Mesenchymal stem cell (in vitro differentiated cells and primary cell): Measurements from ENCODE around the gene MKNK1.

Experiments used
- DNase-seq: peaks from one replicate; pipeline ENCODE4 v3.0.0-alpha.2; 2013
- H2AFZ ChIP-seq: one replicate; pipeline ENCODE4 v1.6.1; 2013; ENCODE audit warnings: low read depth, mild to moderate bottlenecking, control low read depth, inconsistent platforms, low read length, moderate library complexity
- H2AK5ac ChIP-seq: 2 replicates; pipeline ENCODE4 v1.6.1; 2013; ENCODE audit warnings: low read length, moderate library complexity, mild to moderate bottlenecking, inconsistent platforms; ENCODE audit not compliant: severe bottlenecking
- H2BK120ac ChIP-seq: one replicate; pipeline ENCODE4 v1.6.1; 2013; ENCODE audit warnings: low read depth, mild to moderate bottlenecking, inconsistent platforms, low read length, moderate library complexity
- H2BK12ac ChIP-seq, 2 experiments: one replicate each; pipeline ENCODE4 v1.6.1; 2013; ENCODE audit warnings: inconsistent platforms in 2 of 2, low read length in 2 of 2, mild to moderate bottlenecking in 2 of 2, moderate library complexity in 2 of 2, control low read depth in 1 of 2
- H2BK15ac ChIP-seq: one replicate; pipeline ENCODE4 v1.6.1; 2013; ENCODE audit warnings: mild to moderate bottlenecking, low read depth, inconsistent platforms; ENCODE audit not compliant: poor library complexity, severe bottlenecking
- H2BK5ac ChIP-seq: 2 replicates; pipeline ENCODE4 v1.6.1; 2013; ENCODE audit warnings: low read depth, mild to moderate bottlenecking, low read length, control low read depth, inconsistent platforms; ENCODE audit not compliant: poor library complexity, severe bottlenecking
- H3K14ac ChIP-seq, 2 experiments: one replicate each; pipeline ENCODE4 v1.6.1; 2013; ENCODE audit warnings: inconsistent platforms in 2 of 2, low read length in 2 of 2, control low read depth in 1 of 2, mild to moderate bottlenecking in 1 of 2, moderate library complexity in 1 of 2
- H3K18ac ChIP-seq, 2 experiments: one replicate each; pipeline ENCODE4 v1.6.1; 2013; ENCODE audit warnings: inconsistent platforms in 2 of 2, low read length in 2 of 2, control low read depth in 1 of 2, low read depth in 1 of 2, mild to moderate bottlenecking in 1 of 2
- H3K23ac ChIP-seq, 2 experiments: one replicate each; pipeline ENCODE4 v1.6.1; 2013; ENCODE audit warnings: inconsistent platforms in 2 of 2, low read length in 2 of 2, mild to moderate bottlenecking in 2 of 2, moderate library complexity in 2 of 2, control low read depth in 1 of 2
- H3K27ac ChIP-seq: 2 replicates; pipeline ENCODE4 v1.5.1; 2013; ENCODE audit warnings: mild to moderate bottlenecking, moderate library complexity, low read length, control low read depth, inconsistent platforms; ENCODE audit not compliant: poor library complexity, severe bottlenecking
- H3K27me3 ChIP-seq, 2 experiments: 2 replicates each; pipeline versions ENCODE4 v1.6.1 to v1.7.0; 2013; ENCODE audit warnings: low read length in 2 of 2, mild to moderate bottlenecking in 2 of 2, moderate library complexity in 2 of 2, control low read depth in 1 of 2, inconsistent platforms in 1 of 2; ENCODE audit not compliant: control insufficient read depth in 1 of 2, insufficient read depth in 1 of 2
- H3K36me3 ChIP-seq, 2 experiments: 2 replicates each; pipeline versions ENCODE4 v1.6.1 to v1.7.0; 2013; ENCODE audit warnings: low read length in 2 of 2, control low read depth in 1 of 2, inconsistent platforms in 1 of 2, low read depth in 1 of 2, mild to moderate bottlenecking in 1 of 2; ENCODE audit not compliant: insufficient read depth in 2 of 2, control insufficient read depth in 1 of 2
- H3K4ac ChIP-seq, 2 experiments: one replicate each; pipeline ENCODE4 v1.6.1; 2013; ENCODE audit warnings: inconsistent platforms in 2 of 2, low read length in 2 of 2, mild to moderate bottlenecking in 2 of 2, moderate library complexity in 2 of 2, control low read depth in 1 of 2, low read depth in 1 of 2
- H3K4me1 ChIP-seq: 2 replicates; pipeline ENCODE4 v1.6.1; 2013; ENCODE audit warnings: low read depth, low read length, control low read depth; ENCODE audit not compliant: control insufficient read depth, insufficient read depth
- H3K4me2 ChIP-seq: 2 replicates; pipeline ENCODE4 v1.6.1; 2013; ENCODE audit warnings: low read length, mild to moderate bottlenecking, inconsistent platforms; ENCODE audit not compliant: poor library complexity, severe bottlenecking
- H3K4me3 ChIP-seq, 2 experiments: 2 replicates each; pipeline versions ENCODE4 v1.5.1 to v1.7.0; 2013; ENCODE audit warnings: low read length in 2 of 2, mild to moderate bottlenecking in 2 of 2, control low read depth in 1 of 2, low read depth in 1 of 2; ENCODE audit not compliant: insufficient read depth in 1 of 2
- H3K79me1 ChIP-seq: replicated peaks from 2 replicates; pipeline ENCODE4 v1.6.1; 2013; ENCODE audit warnings: mild to moderate bottlenecking, control low read depth, low read length, inconsistent platforms; ENCODE audit not compliant: poor library complexity, severe bottlenecking
- H3K9ac ChIP-seq: 2 replicates; pipeline ENCODE4 v1.7.0; 2013; ENCODE audit warnings: mild to moderate bottlenecking, low read length, moderate library complexity
- H3K9me3 ChIP-seq: 2 replicates; pipeline ENCODE4 v1.7.0; 2013; ENCODE audit warnings: mild to moderate bottlenecking, low read length; ENCODE audit not compliant: control insufficient read depth
- H4K8ac ChIP-seq: one replicate; pipeline ENCODE4 v1.6.1; 2013; ENCODE audit warnings: inconsistent platforms, mild to moderate bottlenecking, low read length, moderate library complexity
- H4K91ac ChIP-seq: one replicate; pipeline ENCODE4 v1.6.1; 2013; ENCODE audit warnings: mild to moderate bottlenecking, low read length, inconsistent platforms
- WGBS: methylation state at CpG from one replicate; pipeline ENCODE4 v1.1.7; 2013; ENCODE audit warnings: mixed read lengths; 5-methylcytosine and 5-hydroxymethylcytosine counted together

Gene MKNK1

GRCh38 chr1:46512135-46512791 lies 91.8 kb downstream of the MKNK1 start:
- no peak overlapping the region for H3K4me3 ChIP-seq
- no peak overlapping the region for H2AK5ac ChIP-seq
- H2BK120ac ChIP-seq: no peak overlapping the region
- H3K18ac ChIP-seq: no peak overlapping the region
- H3K9me3 ChIP-seq: no peaks in the 10 kb centered on the region
- no peak overlapping the region for H4K91ac ChIP-seq
- no peak overlapping the region for H3K14ac ChIP-seq
- H3K9ac ChIP-seq: no peak overlapping the region
- H3K79me1 ChIP-seq: no peaks in the 10 kb centered on the region
- no peak for DNase-seq
- peaks cover 51 to 57% of the 10 kb centered on the region in 2 experiments for H3K27me3 ChIP-seq
- H3K23ac ChIP-seq: no peak overlapping the region
- no peak overlapping the region for H3K4me2 ChIP-seq
- H3K36me3 ChIP-seq: no peaks in the 10 kb centered on the region
- 80% methylated on average over 21 of the region's 23 CpGs for WGBS
- H2BK15ac ChIP-seq: no peak overlapping the region
- no peak overlapping the region for H2AFZ ChIP-seq
- no peak overlapping the region for H2BK12ac ChIP-seq
- H4K8ac ChIP-seq: no peak overlapping the region
- H2BK5ac ChIP-seq: no peak overlapping the region
- peaks cover 8% of the 10 kb centered on the region for H3K4me1 ChIP-seq
- H3K27ac ChIP-seq: no peak overlapping the region
- H3K4ac ChIP-seq: no peak overlapping the region

GRCh38 chr1:46510998-46511365 lies 93.1 kb downstream of the MKNK1 start:
- no peak overlapping the region for H3K14ac ChIP-seq
- no peak for DNase-seq
- H3K27ac ChIP-seq: no peak overlapping the region
- H3K18ac ChIP-seq: no peak overlapping the region
- H3K4me2 ChIP-seq: no peak overlapping the region
- no peak overlapping the region for H4K8ac ChIP-seq
- 76% methylated on average over 8 of the region's 8 CpGs for WGBS
- no peaks in the 10 kb centered on the region for H3K4me1 ChIP-seq
- no peaks in the 10 kb centered on the region for H3K9me3 ChIP-seq
- H3K9ac ChIP-seq: no peak overlapping the region
- no peak overlapping the region for H2AFZ ChIP-seq
- no peak overlapping the region for H2AK5ac ChIP-seq
- H3K27me3 ChIP-seq: peaks cover 38 to 44% of the 10 kb centered on the region in 2 experiments
- no peak overlapping the region for H2BK5ac ChIP-seq
- no peak overlapping the region for H3K23ac ChIP-seq
- no peak overlapping the region for H2BK15ac ChIP-seq
- no peak overlapping the region for H2BK12ac ChIP-seq
- H4K91ac ChIP-seq: no peak overlapping the region
- H3K79me1 ChIP-seq: no peaks in the 10 kb centered on the region
- no peak overlapping the region for H3K4me3 ChIP-seq
- no peak overlapping the region for H2BK120ac ChIP-seq
- H3K4ac ChIP-seq: no peak overlapping the region
- H3K36me3 ChIP-seq: no peaks in the 10 kb centered on the region

- Histone ChIP-seq H3K4me2 (no peak overlapping the region), H2AFZ (no peak overlapping the region), H3K27me3 (peaks cover 33 to 39% of the 10 kb centered on the region in 2 experiments), H3K23ac (no peak overlapping the region), H3K14ac (no peak overlapping the region), H2BK120ac (no peak overlapping the region), H2AK5ac (no peak overlapping the region), H4K8ac (no peak overlapping the region), H3K4me1 (no peaks in the 10 kb centered on the region), H2BK5ac (no peak overlapping the region), H3K18ac (no peak overlapping the region), H3K9me3 (no peaks in the 10 kb centered on the region), H3K4ac (no peak overlapping the region), H3K27ac (no peak overlapping the region), H2BK12ac (no peak overlapping the region), H3K36me3 (no peaks in the 10 kb centered on the region), H3K79me1 (no peaks in the 10 kb centered on the region), H3K9ac (no peak overlapping the region), H4K91ac (no peak overlapping the region), H3K4me3 (no peak overlapping the region), H2BK15ac (no peak overlapping the region)
- 92% methylated on average over 17 of the region's 19 CpGs for WGBS
- DNase-seq: no peak
Measured at GRCh38 chr1:46510341-46510997, 93.6 kb downstream of the MKNK1 start.

- Histone ChIP-seq H3K4me1 (no peaks in the 10 kb centered on the region), H4K8ac (no peak overlapping the region), H3K23ac (no peak overlapping the region), H3K18ac (no peak overlapping the region), H3K27ac (no peak overlapping the region), H2BK15ac (no peak overlapping the region), H3K4ac (no peak overlapping the region), H2BK5ac (no peak overlapping the region), H3K14ac (no peak overlapping the region), H3K4me2 (no peak overlapping the region), H2AFZ (no peak overlapping the region), H3K9me3 (no peaks in the 10 kb centered on the region), H3K36me3 (no peaks in the 10 kb centered on the region), H3K4me3 (no peak overlapping the region), H4K91ac (no peak overlapping the region), H2AK5ac (no peak overlapping the region), H2BK12ac (no peak overlapping the region), H3K27me3 (peaks cover 20 to 25% of the 10 kb centered on the region in 2 experiments), H2BK120ac (no peak overlapping the region), H3K9ac (no peak overlapping the region), H3K79me1 (no peaks in the 10 kb centered on the region)
- WGBS: 88% methylated on average over 4 of the region's 5 CpGs
- no peak for DNase-seq
Measured at GRCh38 chr1:46508757-46509156, 95.3 kb downstream of the MKNK1 start.
